ENCODE data around the gene POLD1.

POLD1 gene

GRCh38 chr19:50419022-50419579 is 35.0 kb downstream of the POLD1 start:
- DNase-seq = no peak

- DNase-seq = no peak
Observed at GRCh38 chr19:50419580-50420035, 35.5 kb downstream of the POLD1 start.

GRCh38 chr19:50420127-50420526 is 36.0 kb downstream of the POLD1 start:
- no peak for DNase-seq

- DNase-seq = no peak
Observed at GRCh38 chr19:50420808-50421207, 36.7 kb downstream of the POLD1 start.

- no peak for DNase-seq
Observed at GRCh38 chr19:50422397-50423278, 38.5 kb downstream of the POLD1 start.

- no peak for DNase-seq
Observed at GRCh38 chr19:50423279-50424113, 39.3 kb downstream of the POLD1 start.

GRCh38 chr19:50425581-50425980 is 41.4 kb downstream of the POLD1 start:
- no peak for DNase-seq

- no peak for DNase-seq
Observed at GRCh38 chr19:50427318-50427925, 43.3 kb downstream of the POLD1 start.

- DNase-seq = no peak
Observed at GRCh38 chr19:50427997-50428425, 43.9 kb downstream of the POLD1 start.

GRCh38 chr19:50428772-50429463 is 44.8 kb downstream of the POLD1 start:
- no peak for DNase-seq

- no peak for DNase-seq
Observed at GRCh38 chr19:50430888-50431342, 46.8 kb downstream of the POLD1 start.

GRCh38 chr19:50431343-50432220 is 47.4 kb downstream of the POLD1 start:
- peak; percentile 29 for DNase-seq

GRCh38 chr19:50432221-50433028 is 48.3 kb downstream of the POLD1 start, which contains the start of gene MYBPC2:
MYBPC2 (plus strand) TSS chr19:50432892; CDS start chr19:50432954, 62 bp downstream.
- no peak for DNase-seq

- no peak for DNase-seq
Observed at GRCh38 chr19:50433201-50434180, 49.3 kb downstream of the POLD1 start.

GRCh38 chr19:50434525-50434924 is 50.4 kb downstream of the POLD1 start:
- DNase-seq = no peak

GRCh38 chr19:50435221-50435620 is 51.1 kb downstream of the POLD1 start:
- DNase-seq = no peak

GRCh38 chr19:50435627-50436026 is 51.5 kb downstream of the POLD1 start:
- DNase-seq = no peak

- no peak for DNase-seq
Observed at GRCh38 chr19:50437862-50438449, 53.8 kb downstream of the POLD1 start.
